Chondrocyte (in vitro differentiated cells): Measurements from ENCODE around the gene GABBR2. TPM values are rescaled to one million over a fixed set of nuclear protein-coding genes. Genes with fewer than 3 reads are reported as not detected.

Experiments used
- DNase-seq: peaks from one replicate; pipeline ENCODE4 v3.0.0; 2021; ENCODE audit warnings: mixed read lengths, low spot score
- H3K27ac Mint-ChIP-seq: one replicate; pipeline ENCODE4 v1.8.0; 2021; ENCODE audit warnings: mild to moderate bottlenecking, moderate library complexity, mixed read lengths; ENCODE audit not compliant: unreplicated experiment
- H3K27me3 Mint-ChIP-seq: 2 replicates; pipeline ENCODE4 v1.8.0; 2021; ENCODE audit warnings: low read depth, mixed read lengths
- H3K36me3 Mint-ChIP-seq: 2 replicates; pipeline ENCODE4 v1.8.0; 2021; ENCODE audit warnings: low read depth, mixed read lengths
- H3K4me1 Mint-ChIP-seq: 2 replicates; pipeline ENCODE4 v1.8.0; 2021; ENCODE audit warnings: low read depth, mild to moderate bottlenecking, mixed read lengths
- H3K4me3 Mint-ChIP-seq: one replicate; pipeline ENCODE4 v1.8.0; 2021; ENCODE audit warnings: mild to moderate bottlenecking, moderate library complexity, mixed read lengths; ENCODE audit not compliant: unreplicated experiment
- H3K9me3 Mint-ChIP-seq: 2 replicates; pipeline ENCODE4 v1.8.0; 2021; ENCODE audit warnings: low read depth, mixed read lengths
- CTCF ChIP-seq: fragments of 200-600 bp; sonication (generic); IDR thresholded peaks from 2 replicates; pipeline ENCODE4 v1.5.0; 2021; ENCODE audit warnings: antibody characterized with exemption, mild to moderate bottlenecking, moderate library complexity
- total RNA-seq: library from RNA; stranded (reverse); gene quantifications from 3 replicates; pipeline ENCODE4 v1.2.1, GENCODE V29; 2021

GABBR2 gene
- total RNA-seq, 1 donor from 2014 or later: 0.12 TPM

- H3K9me3 Mint-ChIP-seq: peaks cover 5% of the 10 kb centered on the region
- no peak for DNase-seq
- peaks cover 29% of the 10 kb centered on the region for H3K27me3 Mint-ChIP-seq
- no peaks in the 10 kb centered on the region for H3K4me1 Mint-ChIP-seq
- H3K4me3 Mint-ChIP-seq: no peak overlapping the region
- no peak for TF ChIP-seq CTCF
- no peaks in the 10 kb centered on the region for H3K36me3 Mint-ChIP-seq
- H3K27ac Mint-ChIP-seq: no peak overlapping the region
Observed at GRCh38 chr9:98419260-98419603, 289.5 kb downstream of the GABBR2 start.

GRCh38 chr9:98418578-98419259 is 290.0 kb downstream of the GABBR2 start:
- Mint-ChIP-seq H3K36me3 (no peaks in the 10 kb centered on the region), H3K9me3 (peaks cover 5% of the 10 kb centered on the region), H3K4me3 (no peak overlapping the region)

GRCh38 chr9:98416294-98417248 is 292.2 kb downstream of the GABBR2 start:
- H3K27me3 Mint-ChIP-seq: peaks cover 32% of the 10 kb centered on the region
- no peaks in the 10 kb centered on the region for H3K36me3 Mint-ChIP-seq
- no peak overlapping the region for H3K4me3 Mint-ChIP-seq
- H3K27ac Mint-ChIP-seq: no peak overlapping the region
- DNase-seq: no peak
- no peak for TF ChIP-seq CTCF
- H3K4me1 Mint-ChIP-seq: no peaks in the 10 kb centered on the region
- peaks cover 5% of the 10 kb centered on the region for H3K9me3 Mint-ChIP-seq

More at GRCh38 chr9:98418578-98419259, 290.0 kb downstream of the GABBR2 start:
- no peak for DNase-seq
- H3K27ac Mint-ChIP-seq: no peak overlapping the region
- TF ChIP-seq CTCF: no peak
- H3K27me3 Mint-ChIP-seq: peaks cover 32% of the 10 kb centered on the region
- no peaks in the 10 kb centered on the region for H3K4me1 Mint-ChIP-seq

- no peak overlapping the region for H3K4me3 Mint-ChIP-seq
- peaks cover 32% of the 10 kb centered on the region for H3K27me3 Mint-ChIP-seq
- H3K36me3 Mint-ChIP-seq: no peaks in the 10 kb centered on the region
- peaks cover 5% of the 10 kb centered on the region for H3K9me3 Mint-ChIP-seq
- no peak for TF ChIP-seq CTCF
- no peaks in the 10 kb centered on the region for H3K4me1 Mint-ChIP-seq
- no peak for DNase-seq
- no peak overlapping the region for H3K27ac Mint-ChIP-seq
Observed at GRCh38 chr9:98415782-98416181, 293.0 kb downstream of the GABBR2 start.

GRCh38 chr9:98413084-98413483 is 295.7 kb downstream of the GABBR2 start:
- Mint-ChIP-seq H3K27me3 (peaks cover 30% of the 10 kb centered on the region), H3K9me3 (peaks cover 5% of the 10 kb centered on the region), H3K4me3 (no peak overlapping the region), H3K27ac (no peak overlapping the region), H3K36me3 (no peaks in the 10 kb centered on the region), H3K4me1 (no peaks in the 10 kb centered on the region)
- TF ChIP-seq CTCF: no peak
- no peak for DNase-seq
